ENCODE data around the gene PHF2.

PHF2 gene

DNA sequence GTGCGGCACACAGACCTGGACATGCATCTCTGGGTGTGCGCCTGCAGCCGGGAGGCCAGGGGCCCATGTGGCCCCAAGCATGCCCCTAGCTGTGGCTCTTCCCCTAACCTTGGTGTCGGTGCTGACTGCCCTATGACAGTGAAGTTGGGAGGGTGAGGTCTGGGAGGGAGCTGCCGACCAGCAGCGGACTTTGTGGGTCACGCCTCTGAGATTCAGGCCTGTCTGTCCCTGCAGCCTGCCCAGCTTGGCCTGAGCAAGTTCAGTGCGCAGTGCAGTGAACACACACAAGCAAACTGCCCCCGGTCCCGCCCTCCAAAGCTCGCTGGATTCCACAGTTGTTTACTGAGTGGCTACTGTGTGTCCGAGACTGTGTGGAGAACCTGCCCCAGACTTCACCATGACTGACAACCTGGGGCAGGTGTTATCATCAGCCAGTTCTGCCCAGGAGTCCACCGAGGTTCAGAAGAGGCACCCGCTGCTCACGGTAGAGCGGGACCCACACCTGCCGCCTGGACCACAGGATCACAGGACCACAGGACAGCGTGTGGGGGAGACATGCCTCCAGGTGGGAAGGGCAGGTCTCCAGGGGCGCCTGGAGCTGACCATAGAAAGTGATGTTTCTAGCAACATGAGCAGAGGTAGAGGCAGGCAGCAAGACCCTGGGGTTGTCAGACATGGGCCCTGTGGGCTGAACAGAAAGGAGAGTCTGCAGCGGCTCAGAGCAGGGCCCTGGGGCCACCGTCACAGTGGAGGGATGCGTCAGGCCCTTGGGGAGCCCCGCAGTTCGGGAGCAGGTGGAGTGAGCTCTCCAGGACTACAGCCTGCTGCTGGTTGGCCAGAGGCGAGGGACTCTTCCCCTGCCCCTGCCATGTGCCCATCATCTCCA lies 105.1 kb downstream of the PHF2 start:
- POLR2A ChIA-PET: no interaction called here
- no peak for DNase-seq (ENCODE audit: low read depth, low spot score)
- TF ChIP-seq, protein P1, sequence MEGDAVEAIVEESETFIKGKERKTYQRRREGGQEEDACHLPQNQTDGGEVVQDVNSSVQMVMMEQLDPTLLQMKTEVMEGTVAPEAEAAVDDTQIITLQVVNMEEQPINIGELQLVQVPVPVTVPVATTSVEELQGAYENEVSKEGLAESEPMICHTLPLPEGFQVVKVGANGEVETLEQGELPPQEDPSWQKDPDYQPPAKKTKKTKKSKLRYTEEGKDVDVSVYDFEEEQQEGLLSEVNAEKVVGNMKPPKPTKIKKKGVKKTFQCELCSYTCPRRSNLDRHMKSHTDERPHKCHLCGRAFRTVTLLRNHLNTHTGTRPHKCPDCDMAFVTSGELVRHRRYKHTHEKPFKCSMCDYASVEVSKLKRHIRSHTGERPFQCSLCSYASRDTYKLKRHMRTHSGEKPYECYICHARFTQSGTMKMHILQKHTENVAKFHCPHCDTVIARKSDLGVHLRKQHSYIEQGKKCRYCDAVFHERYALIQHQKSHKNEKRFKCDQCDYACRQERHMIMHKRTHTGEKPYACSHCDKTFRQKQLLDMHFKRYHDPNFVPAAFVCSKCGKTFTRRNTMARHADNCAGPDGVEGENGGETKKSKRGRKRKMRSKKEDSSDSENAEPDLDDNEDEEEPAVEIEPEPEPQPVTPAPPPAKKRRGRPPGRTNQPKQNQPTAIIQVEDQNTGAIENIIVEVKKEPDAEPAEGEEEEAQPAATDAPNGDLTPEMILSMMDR (IDR thresholded peaks at IDR 0.05; ENCODE audit: insufficient read depth, low read length, missing control alignments): no peak
- CTCF ChIA-PET: interaction anchor here (0.7 to 9.1 kb wide), 20 partner anchors 8 to 534 kb away, joined by 3 to 142 read pairs (median 6); no protein-coding TSS in a partner anchor
- H3K4me3 ChIP-seq (ENCODE audit: low read depth, low read length): no peak overlapping the region

DNA sequence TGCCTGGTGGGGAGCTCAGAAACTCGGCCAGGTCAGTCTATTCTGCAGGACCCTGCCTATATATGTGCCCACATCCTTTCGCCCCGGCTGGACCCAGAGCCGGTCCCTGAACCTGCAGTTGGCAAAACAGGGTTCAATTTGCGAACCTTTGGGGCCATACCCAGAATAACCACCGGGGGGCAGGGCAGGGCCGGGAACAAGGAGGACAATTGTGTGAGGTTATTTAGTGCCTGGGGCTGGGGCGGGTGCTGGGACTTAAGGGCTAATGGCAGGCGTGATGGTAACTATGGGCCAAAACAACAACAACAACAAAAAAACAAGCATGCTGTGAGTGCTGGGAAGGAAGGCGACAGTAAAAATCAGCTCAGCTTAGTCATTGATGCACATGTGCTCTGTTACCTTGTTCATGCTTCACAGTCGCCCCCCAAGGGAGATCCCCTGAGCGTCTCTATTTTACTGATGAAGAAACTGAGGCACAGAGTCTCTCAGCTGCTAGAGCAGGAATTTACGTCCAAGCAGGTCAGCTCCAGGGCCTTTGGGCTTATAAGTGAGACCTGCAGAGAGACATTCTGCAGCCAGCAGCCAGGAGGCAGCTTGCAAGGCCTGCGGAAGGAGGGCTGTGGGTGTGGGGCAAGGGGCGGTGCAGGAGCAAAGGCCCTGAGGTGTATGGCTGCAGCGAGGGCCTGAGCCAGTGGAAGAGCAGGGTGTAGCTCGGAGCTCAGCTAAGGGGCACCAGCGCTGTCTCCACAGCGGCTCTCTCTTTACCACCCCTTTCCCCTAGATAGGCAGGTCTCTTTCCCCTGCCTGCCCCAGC lies 106.0 kb downstream of the PHF2 start:
- TF ChIP-seq, protein P1 (IDR thresholded peaks at IDR 0.05; ENCODE audit: insufficient read depth, low read length, missing control alignments): peak; percentile 81
- POLR2A ChIA-PET: no interaction called here
- DNase-seq (ENCODE audit: low read depth, low spot score): no peak
- CTCF ChIA-PET: interaction anchor here (0.6 to 9.1 kb wide), 28 partner anchors 8 to 533 kb away, joined by 3 to 142 read pairs (median 4); no protein-coding TSS in a partner anchor
- no peak overlapping the region for H3K4me3 ChIP-seq (ENCODE audit: low read depth, low read length)

DNA sequence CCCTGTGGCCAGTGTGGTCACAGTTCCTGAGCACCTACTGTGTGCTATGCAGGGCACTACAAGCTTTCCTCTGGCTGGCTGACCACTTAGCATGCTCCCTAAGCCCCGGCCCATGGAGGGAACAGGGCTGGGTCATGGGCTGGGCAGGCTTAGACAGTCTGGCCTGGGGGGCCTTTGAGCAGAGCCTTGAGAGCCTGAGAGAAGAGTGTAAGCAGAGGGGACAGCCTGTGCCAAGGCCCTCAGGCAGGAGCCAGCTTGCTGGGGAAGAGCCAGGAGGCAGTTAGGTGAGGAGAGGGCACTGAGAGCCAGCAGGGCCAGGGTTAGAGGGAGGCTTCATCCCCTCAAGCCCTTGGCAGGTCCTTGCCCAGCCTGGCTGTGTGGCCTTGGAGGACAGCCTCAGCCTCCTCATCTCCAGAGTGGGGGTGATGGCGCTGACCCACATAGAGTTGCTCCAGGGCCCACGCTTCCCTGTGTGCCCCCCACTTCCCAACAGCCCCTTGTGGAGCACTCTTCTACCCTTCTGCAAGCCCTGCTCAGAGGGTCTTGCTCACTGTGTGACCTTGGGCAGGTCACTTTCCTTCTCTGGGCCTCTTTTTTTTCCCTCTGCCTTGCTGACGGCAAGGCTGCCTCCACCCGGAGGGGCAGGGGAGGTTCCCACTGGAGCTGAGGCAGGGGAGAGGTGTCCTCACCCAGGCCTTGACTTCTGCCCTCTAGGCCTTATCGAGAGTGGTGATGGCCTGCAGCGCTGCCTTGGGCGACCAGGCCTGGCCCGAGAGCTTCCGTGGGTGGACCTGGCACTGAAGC lies 107.1 kb downstream of the PHF2 start:
- no peak for DNase-seq (ENCODE audit: low read depth, low spot score)
- TF ChIP-seq, protein P1 (IDR thresholded peaks at IDR 0.05; ENCODE audit: insufficient read depth, low read length, missing control alignments): no peak
- no peak overlapping the region for H3K4me3 ChIP-seq (ENCODE audit: low read depth, low read length)
- CTCF ChIA-PET: interaction anchor here (0.9 to 9.1 kb wide), 11 partner anchors 9 to 532 kb away, joined by 3 to 142 read pairs (median 5); no protein-coding TSS in a partner anchor
- POLR2A ChIA-PET: no interaction called here

GRCh38 chr9:93684161-93684765 lies 107.9 kb downstream of the PHF2 start:
- CTCF ChIA-PET: interaction anchor here (1.2 to 9.1 kb wide), 4 partner anchors 10 to 528 kb away, joined by 3 to 142 read pairs (median 31); no protein-coding TSS in a partner anchor
- POLR2A ChIA-PET: no interaction called here
- no peak for DNase-seq (ENCODE audit: low read depth, low spot score)
- H3K4me3 ChIP-seq (ENCODE audit: low read depth, low read length): no peak overlapping the region
- TF ChIP-seq, protein P1 (IDR thresholded peaks at IDR 0.05; ENCODE audit: insufficient read depth, low read length, missing control alignments): no peak

DNA sequence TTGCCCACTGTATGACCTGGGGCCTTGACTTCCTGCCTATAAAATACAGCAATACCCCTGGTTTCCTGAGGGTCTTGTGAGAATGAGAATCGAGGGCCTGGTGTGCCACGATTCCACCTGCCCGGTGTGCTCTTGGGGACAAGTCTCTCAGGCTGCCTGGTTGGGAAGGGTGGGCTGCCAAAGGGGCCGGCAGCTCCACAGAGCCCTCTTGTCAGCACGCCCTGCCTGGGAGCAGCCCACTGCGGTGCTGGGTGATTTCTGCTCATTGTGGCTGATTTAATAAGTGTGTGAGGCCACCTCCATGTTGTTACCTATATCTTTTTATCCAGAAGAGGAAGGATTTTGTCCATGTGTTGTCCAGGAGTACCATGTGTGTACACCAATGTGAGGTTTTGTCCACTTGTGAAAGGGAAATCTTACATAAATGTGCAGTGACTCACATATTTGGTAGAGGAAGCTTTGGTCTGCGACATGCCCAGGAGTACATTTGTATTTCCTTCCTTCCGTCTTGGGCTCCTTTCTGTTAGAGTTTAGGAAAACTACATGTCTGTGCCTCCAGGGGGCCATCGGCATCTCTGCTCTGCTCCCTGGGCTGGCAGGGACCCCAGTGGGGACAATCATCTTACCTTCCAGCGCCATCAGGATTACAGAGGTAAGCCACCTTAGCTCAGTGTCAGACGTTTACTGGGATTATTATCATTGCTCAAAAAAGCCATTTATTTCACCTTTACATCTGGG lies 108.6 kb downstream of the PHF2 start:
- ChIA-PET POLR2A (no interaction called here), CTCF (interaction anchor here (1.2 to 9.1 kb wide), 4 partner anchors 275 to 527 kb away, joined by 3 to 142 read pairs (median 30); no protein-coding TSS in a partner anchor)
- H3K4me3 ChIP-seq (ENCODE audit: low read depth, low read length): no peak overlapping the region
- no peak for DNase-seq (ENCODE audit: low read depth, low spot score)
- TF ChIP-seq, protein P1 (IDR thresholded peaks at IDR 0.05; ENCODE audit: insufficient read depth, low read length, missing control alignments): peak; percentile 13

Measured in AG04449 (cell line).